Measurements from ENCODE around the gene MYL4.

DNA sequence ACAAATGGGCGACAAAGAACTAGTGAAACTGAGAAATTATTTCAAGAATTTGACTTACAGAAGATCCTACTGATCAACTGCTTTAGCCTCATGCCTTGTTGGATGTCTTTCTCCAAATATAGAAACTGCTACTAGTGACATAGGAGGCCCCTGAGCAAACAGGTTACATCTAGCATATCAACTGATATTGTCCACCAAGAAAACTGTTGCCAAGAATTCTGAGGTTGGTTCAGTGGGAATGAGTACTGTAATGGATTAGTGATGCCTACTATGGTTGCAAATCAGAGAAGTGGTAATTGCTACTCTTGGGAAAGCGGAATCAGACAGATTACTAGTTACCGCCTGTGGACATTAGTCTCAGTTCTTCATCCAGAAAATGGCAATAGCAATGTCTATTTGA is 30.0 kb upstream of the MYL4 start:
- TF ChIP-seq JUN (IDR thresholded peaks at IDR 0.05; ENCODE audit: low read depth, low read length) (no peak), EP300 (IDR thresholded peaks at IDR 0.05; ENCODE audit: borderline replicate concordance in 1 of 2, low read depth in 2 of 2, low read length in 2 of 2) (no peak), CBX8 (IDR thresholded peaks at IDR 0.05; ENCODE audit: borderline replicate concordance, low read depth, low read length) (no peak), CTCF (IDR thresholded peaks at IDR 0.05; ENCODE audit: control extremely low read depth in 1 of 3, insufficient read depth in 1 of 3, low read depth in 1 of 3, low read length in 3 of 3) (no peak), TEAD4 (IDR thresholded peaks at IDR 0.05; ENCODE audit: low read depth, low read length) (no peak), RFX5 (IDR thresholded peaks at IDR 0.05; ENCODE audit: borderline replicate concordance, low read depth, low read length) (no peak)
- TF ChIP-seq, protein P1, sequence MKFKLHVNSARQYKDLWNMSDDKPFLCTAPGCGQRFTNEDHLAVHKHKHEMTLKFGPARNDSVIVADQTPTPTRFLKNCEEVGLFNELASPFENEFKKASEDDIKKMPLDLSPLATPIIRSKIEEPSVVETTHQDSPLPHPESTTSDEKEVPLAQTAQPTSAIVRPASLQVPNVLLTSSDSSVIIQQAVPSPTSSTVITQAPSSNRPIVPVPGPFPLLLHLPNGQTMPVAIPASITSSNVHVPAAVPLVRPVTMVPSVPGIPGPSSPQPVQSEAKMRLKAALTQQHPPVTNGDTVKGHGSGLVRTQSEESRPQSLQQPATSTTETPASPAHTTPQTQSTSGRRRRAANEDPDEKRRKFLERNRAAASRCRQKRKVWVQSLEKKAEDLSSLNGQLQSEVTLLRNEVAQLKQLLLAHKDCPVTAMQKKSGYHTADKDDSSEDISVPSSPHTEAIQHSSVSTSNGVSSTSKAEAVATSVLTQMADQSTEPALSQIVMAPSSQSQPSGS (IDR thresholded peaks at IDR 0.05; ENCODE audit: low read length) = no peak
